Smooth muscle cell (in vitro differentiated cells): Measurements from ENCODE around the gene PAQR9. TPM values are rescaled to one million over a fixed set of nuclear protein-coding genes. Genes with fewer than 3 reads are reported as not detected.
A peak's percentile ranks its signal among the peaks of the same experiment; 100 is the strongest.
"Not testable (repeated sequence)": the region's sequence is repeated elsewhere in the genome, so short reads cannot be mapped to it uniquely, and the experiment has no call there.

Source experiments
- DNase-seq: peaks from one replicate; lab custom pipeline; 2025; ENCODE audit not compliant: unreplicated experiment; lab: John Stamatoyannopoulos, UW
- H2AFZ ChIP-seq: fragments of 200-600 bp; sonication (generic); 2 replicates; pipeline ENCODE4 v1.6.0; 2016; ENCODE audit warnings: antibody characterized with exemption, low read depth, mild to moderate bottlenecking
- H3F3A ChIP-seq: fragments of 200-600 bp; sonication (generic); 2 replicates; pipeline ENCODE4 v1.6.0; 2017; ENCODE audit warnings: antibody characterized with exemption, low read depth
- H3K27ac ChIP-seq: fragments of 200-600 bp; sonication (generic); 2 replicates; pipeline ENCODE4 v1.5.1; 2016; ENCODE audit warnings: low read depth, mild to moderate bottlenecking
- H3K27me3 ChIP-seq: fragments of 200-600 bp; sonication (generic); 2 replicates; pipeline ENCODE4 v1.6.1; 2016; ENCODE audit warnings: low read depth, mild to moderate bottlenecking
- H3K36me3 ChIP-seq: fragments of 200-600 bp; sonication (generic); 2 replicates; pipeline ENCODE4 v1.5.1; 2016; ENCODE audit warnings: low read depth
- H3K4me1 ChIP-seq: fragments of 200-600 bp; sonication (generic); 2 replicates; pipeline ENCODE4 v1.5.1; 2016; ENCODE audit warnings: low read depth
- H3K4me2 ChIP-seq: fragments of 200-600 bp; sonication (generic); 2 replicates; pipeline ENCODE4 v1.6.0; 2016; ENCODE audit warnings: mild to moderate bottlenecking
- H3K4me3 ChIP-seq: fragments of 200-600 bp; sonication (generic); 2 replicates; pipeline ENCODE4 v1.5.1; 2016; ENCODE audit warnings: mild to moderate bottlenecking
- H3K79me2 ChIP-seq: fragments of 200-600 bp; sonication (generic); 2 replicates; pipeline ENCODE4 v1.6.0; 2016; ENCODE audit warnings: low read depth, mild to moderate bottlenecking
- H3K9ac ChIP-seq: fragments of 200-600 bp; sonication (generic); 2 replicates; pipeline ENCODE4 v1.6.0; 2016; ENCODE audit warnings: low read depth
- H3K9me3 ChIP-seq: fragments of 200-600 bp; sonication (generic); replicated peaks from 2 replicates; pipeline ENCODE4 v1.5.1; 2016; ENCODE audit warnings: low read depth
- H4K20me1 ChIP-seq: fragments of 200-600 bp; sonication (generic); 2 replicates; pipeline ENCODE4 v1.6.0; 2016; ENCODE audit warnings: low read depth
- CTCF ChIP-seq: fragments of 200-600 bp; sonication (generic); IDR thresholded peaks from 2 replicates; pipeline ENCODE4 v1.5.1; 2017; ENCODE audit warnings: borderline replicate concordance, mild to moderate bottlenecking, antibody characterized with exemption; ENCODE audit not compliant: insufficient read depth, poor library complexity, severe bottlenecking
- WGBS: methylation state at CpG from one replicate; pipeline ENCODE4 v1.1.7; 2016; ENCODE audit warnings: low lambda C conversion rate; 5-methylcytosine and 5-hydroxymethylcytosine counted together
- polyA plus RNA-seq: library from polyadenylated mRNA; unstranded; fragments of >200 nt; fragmentation: Nextera tagmentation; extraction: Ambion mirVana; gene quantifications from 2 replicates; pipeline ENCODE4 v1.2.1, GENCODE V29; 2016
- total RNA-seq: library from RNA; depleted of rRNA; stranded (reverse); fragments of >200 nt; gene quantifications from 2 replicates; pipeline ENCODE4 v1.2.3, GENCODE V29; 2014

The PAQR9 gene
- total and polyA plus RNA-seq, 2 experiments from 2014 or later, result 0.13 to 1.0 TPM

DNA sequence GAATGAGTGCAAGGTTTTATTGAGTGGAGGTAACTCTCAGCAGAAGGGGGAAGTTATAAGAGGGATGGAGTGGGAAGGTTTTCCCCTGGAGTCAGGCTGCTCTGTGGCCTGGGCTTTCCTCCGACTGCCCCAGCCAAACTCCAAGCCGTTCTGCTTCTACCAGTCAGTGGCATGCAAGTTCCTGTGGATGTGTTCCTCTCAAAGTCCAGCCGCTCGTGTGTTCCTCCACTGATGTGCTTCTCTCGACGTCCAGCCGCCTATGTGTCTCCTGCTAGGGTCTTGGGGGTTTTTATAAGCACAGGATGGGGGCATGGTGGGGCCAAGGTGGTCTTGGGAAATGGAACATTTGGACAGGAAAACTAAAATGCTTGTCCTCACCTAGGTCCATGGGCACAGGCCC is 28.8 kb upstream of the PAQR9 start:
- H3K36me3 ChIP-seq, result no peaks in the 10 kb centered on the region
- no peaks in the 10 kb centered on the region for H3K27me3 ChIP-seq
- no peak overlapping the region for H3K4me3 ChIP-seq
- WGBS, result 94% methylated on average over 7 of the region's 7 CpGs
- no peak for DNase-seq
- peaks cover 6% of the 10 kb centered on the region for H3K4me1 ChIP-seq
- no peak overlapping the region for H3K4me2 ChIP-seq
- no peaks in the 10 kb centered on the region for H3K79me2 ChIP-seq
- H3K27ac ChIP-seq, result no peak overlapping the region
- H3K9me3 ChIP-seq, result no peaks in the 10 kb centered on the region
- no peak overlapping the region for H2AFZ ChIP-seq
- H3F3A ChIP-seq, result no peaks in the 10 kb centered on the region
- no peaks in the 10 kb centered on the region for H4K20me1 ChIP-seq
- TF ChIP-seq CTCF, result no peak
- no peak overlapping the region for H3K9ac ChIP-seq

DNA sequence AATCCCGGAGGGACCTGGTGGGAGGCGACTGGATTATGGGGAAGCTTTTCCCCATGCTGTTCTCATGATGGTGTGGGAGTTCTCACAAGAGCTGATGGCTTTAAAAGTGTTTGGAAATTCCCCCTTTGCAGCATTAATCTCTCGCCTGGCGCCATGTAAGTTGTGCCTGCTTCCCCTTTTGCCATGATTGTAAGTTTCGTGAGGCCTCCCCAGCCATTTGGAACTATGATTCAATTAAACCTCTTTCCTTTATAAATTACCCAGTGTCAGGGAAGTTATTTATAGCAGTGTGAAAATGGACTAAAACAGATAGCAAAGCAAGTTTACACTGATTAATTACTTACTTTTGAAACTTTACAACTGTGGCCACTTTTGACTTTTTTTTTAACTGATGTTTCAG is 27.2 kb upstream of the PAQR9 start:
- H3K9me3 ChIP-seq, result no peaks in the 10 kb centered on the region
- no peak overlapping the region for H3K27ac ChIP-seq
- 66% methylated on average over 5 of the region's 5 CpGs for WGBS
- H3K9ac ChIP-seq, result no peak overlapping the region
- H3K79me2 ChIP-seq, result no peaks in the 10 kb centered on the region
- H3K4me1 ChIP-seq, result peaks cover 8% of the 10 kb centered on the region
- no peak overlapping the region for H3K4me3 ChIP-seq
- TF ChIP-seq CTCF, result no peak
- DNase-seq, result no peak
- H3K4me2 ChIP-seq, result no peak overlapping the region
- H3K27me3 ChIP-seq, result no peaks in the 10 kb centered on the region
- H3K36me3 ChIP-seq, result no peaks in the 10 kb centered on the region
- H3F3A ChIP-seq, result no peaks in the 10 kb centered on the region
- no peaks in the 10 kb centered on the region for H4K20me1 ChIP-seq
- peak overlapping the region; percentile 17 for H2AFZ ChIP-seq

GRCh38 chr3:142988826-142989225 is 25.4 kb upstream of the PAQR9 start:
- not testable (repeated sequence) for H3F3A ChIP-seq, DNase-seq, H3K4me2 ChIP-seq, H3K9me3 ChIP-seq, H3K4me1 ChIP-seq, H3K27me3 ChIP-seq, H3K9ac ChIP-seq, H2AFZ ChIP-seq, H3K27ac ChIP-seq, H4K20me1 ChIP-seq, H3K79me2 ChIP-seq, H3K36me3 ChIP-seq, H3K4me3 ChIP-seq
- 100% methylated on average over 3 of the region's 3 CpGs for WGBS

- not testable (repeated sequence) for H3K79me2 ChIP-seq
These were observed 24.7 kb upstream of the PAQR9 start for GRCh38 chr3:142988221-142988620.

GRCh38 chr3:142987707-142988106 is 24.2 kb upstream of the PAQR9 start:
- no peaks in the 10 kb centered on the region for H3K27me3 ChIP-seq
- H3K36me3 ChIP-seq, result no peaks in the 10 kb centered on the region
- no peak overlapping the region for H3K9ac ChIP-seq
- H3K4me3 ChIP-seq, result peak overlapping the region; percentile 6
- H4K20me1 ChIP-seq, result no peaks in the 10 kb centered on the region
- peak overlapping the region; percentile 62 for H3K4me2 ChIP-seq
- H3K9me3 ChIP-seq, result no peaks in the 10 kb centered on the region
- peak overlapping the region; percentile 82 for H3K27ac ChIP-seq
- no peaks in the 10 kb centered on the region for H3K79me2 ChIP-seq
- peak; percentile 16 for DNase-seq
- H2AFZ ChIP-seq, result peak overlapping the region; percentile 48
- 27% methylated on average over 7 of the region's 7 CpGs for WGBS
- no peaks in the 10 kb centered on the region for H3F3A ChIP-seq
- TF ChIP-seq CTCF, result no peak
- H3K4me1 ChIP-seq, result peaks cover 8% of the 10 kb centered on the region

More at GRCh38 chr3:142988221-142988620, 24.7 kb upstream of the PAQR9 start:
- H3K9me3 ChIP-seq, H4K20me1 ChIP-seq, H3K9ac ChIP-seq, H3K4me1 ChIP-seq, DNase-seq, H3K36me3 ChIP-seq, H3K27me3 ChIP-seq, H3F3A ChIP-seq, H3K4me3 ChIP-seq, H2AFZ ChIP-seq: not testable (repeated sequence)
- H3K4me2 ChIP-seq, result peak overlapping the region; percentile 62
- H3K27ac ChIP-seq, result peak overlapping the region; percentile 82
- WGBS, result 81% methylated on average over 2 of the region's 2 CpGs
